Smooth muscle cell (in vitro differentiated cells): Measurements from ENCODE around the gene INPP5A. TPM values are rescaled to one million over a fixed set of nuclear protein-coding genes. Genes with fewer than 3 reads are reported as not detected.

ENCODE experiments used
- DNase-seq: peaks from one replicate; lab custom pipeline; 2025; ENCODE audit not compliant: unreplicated experiment; lab: John Stamatoyannopoulos, UW
- H2AFZ ChIP-seq: fragments of 200-600 bp; sonication (generic); 2 replicates; pipeline ENCODE4 v1.6.0; 2016; ENCODE audit warnings: antibody characterized with exemption, low read depth, mild to moderate bottlenecking
- H3F3A ChIP-seq: fragments of 200-600 bp; sonication (generic); 2 replicates; pipeline ENCODE4 v1.6.0; 2017; ENCODE audit warnings: antibody characterized with exemption, low read depth
- H3K27ac ChIP-seq: fragments of 200-600 bp; sonication (generic); 2 replicates; pipeline ENCODE4 v1.5.1; 2016; ENCODE audit warnings: low read depth, mild to moderate bottlenecking
- H3K27me3 ChIP-seq: fragments of 200-600 bp; sonication (generic); 2 replicates; pipeline ENCODE4 v1.6.1; 2016; ENCODE audit warnings: low read depth, mild to moderate bottlenecking
- H3K36me3 ChIP-seq: fragments of 200-600 bp; sonication (generic); 2 replicates; pipeline ENCODE4 v1.5.1; 2016; ENCODE audit warnings: low read depth
- H3K4me1 ChIP-seq: fragments of 200-600 bp; sonication (generic); 2 replicates; pipeline ENCODE4 v1.5.1; 2016; ENCODE audit warnings: low read depth
- H3K4me2 ChIP-seq: fragments of 200-600 bp; sonication (generic); 2 replicates; pipeline ENCODE4 v1.6.0; 2016; ENCODE audit warnings: mild to moderate bottlenecking
- H3K4me3 ChIP-seq: fragments of 200-600 bp; sonication (generic); 2 replicates; pipeline ENCODE4 v1.5.1; 2016; ENCODE audit warnings: mild to moderate bottlenecking
- H3K79me2 ChIP-seq: fragments of 200-600 bp; sonication (generic); 2 replicates; pipeline ENCODE4 v1.6.0; 2016; ENCODE audit warnings: low read depth, mild to moderate bottlenecking
- H3K9ac ChIP-seq: fragments of 200-600 bp; sonication (generic); 2 replicates; pipeline ENCODE4 v1.6.0; 2016; ENCODE audit warnings: low read depth
- H3K9me3 ChIP-seq: fragments of 200-600 bp; sonication (generic); replicated peaks from 2 replicates; pipeline ENCODE4 v1.5.1; 2016; ENCODE audit warnings: low read depth
- H4K20me1 ChIP-seq: fragments of 200-600 bp; sonication (generic); 2 replicates; pipeline ENCODE4 v1.6.0; 2016; ENCODE audit warnings: low read depth
- WGBS: methylation state at CpG from one replicate; pipeline ENCODE4 v1.1.7; 2016; ENCODE audit warnings: low lambda C conversion rate; 5-methylcytosine and 5-hydroxymethylcytosine counted together
- polyA plus RNA-seq: library from polyadenylated mRNA; unstranded; fragments of >200 nt; fragmentation: Nextera tagmentation; extraction: Ambion mirVana; gene quantifications from 2 replicates; pipeline ENCODE4 v1.2.1, GENCODE V29; 2016
- total RNA-seq: library from RNA; depleted of rRNA; stranded (reverse); fragments of >200 nt; gene quantifications from 2 replicates; pipeline ENCODE4 v1.2.3, GENCODE V29; 2014
- TF ChIP-seq, protein P1 (sequence below): fragments of 200-600 bp; sonication (generic); IDR thresholded peaks from 2 replicates; pipeline ENCODE4 v1.5.1; 2017; ENCODE audit warnings: borderline replicate concordance, mild to moderate bottlenecking, antibody characterized with exemption; ENCODE audit not compliant: insufficient read depth, poor library complexity, severe bottlenecking

Gene INPP5A
- total and polyA plus RNA-seq, 2 experiments from 2014 or later: 48.0 to 55.9 TPM

DNA sequence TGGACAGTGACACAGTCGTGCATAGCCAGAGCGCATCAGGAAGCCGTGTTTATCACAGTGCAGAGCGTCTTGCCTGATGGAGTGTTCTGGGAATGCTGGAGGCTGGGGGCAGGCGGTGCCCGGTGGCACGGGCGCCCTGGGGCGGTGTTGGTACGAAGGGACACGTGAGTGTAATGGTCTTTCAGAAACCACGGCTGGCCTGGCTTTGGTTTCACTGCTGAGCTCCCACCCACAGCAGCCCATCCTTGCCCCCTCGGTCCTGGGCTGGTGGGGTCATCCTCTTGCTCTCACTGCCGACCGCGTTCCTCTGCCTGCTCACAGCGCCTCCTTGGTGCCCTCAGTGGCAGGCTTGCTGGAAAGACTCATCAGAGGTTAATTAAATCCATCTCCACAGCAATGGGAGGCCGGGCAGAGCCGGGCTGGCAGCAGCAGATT is 197.8 kb downstream of the INPP5A start:
- Histone ChIP-seq H3K27ac (no peak overlapping the region), H3K4me3 (no peak overlapping the region), H3K4me1 (no peaks in the 10 kb centered on the region), H3F3A (no peaks in the 10 kb centered on the region), H3K9ac (no peak overlapping the region), H4K20me1 (peaks cover 12% of the 10 kb centered on the region), H3K9me3 (no peaks in the 10 kb centered on the region), H3K36me3 (no peaks in the 10 kb centered on the region), H2AFZ (no peak overlapping the region), H3K4me2 (no peak overlapping the region), H3K27me3 (no peaks in the 10 kb centered on the region), H3K79me2 (no peaks in the 10 kb centered on the region)
- 96% methylated on average over 19 of the region's 19 CpGs for WGBS
- TF ChIP-seq, protein P1, sequence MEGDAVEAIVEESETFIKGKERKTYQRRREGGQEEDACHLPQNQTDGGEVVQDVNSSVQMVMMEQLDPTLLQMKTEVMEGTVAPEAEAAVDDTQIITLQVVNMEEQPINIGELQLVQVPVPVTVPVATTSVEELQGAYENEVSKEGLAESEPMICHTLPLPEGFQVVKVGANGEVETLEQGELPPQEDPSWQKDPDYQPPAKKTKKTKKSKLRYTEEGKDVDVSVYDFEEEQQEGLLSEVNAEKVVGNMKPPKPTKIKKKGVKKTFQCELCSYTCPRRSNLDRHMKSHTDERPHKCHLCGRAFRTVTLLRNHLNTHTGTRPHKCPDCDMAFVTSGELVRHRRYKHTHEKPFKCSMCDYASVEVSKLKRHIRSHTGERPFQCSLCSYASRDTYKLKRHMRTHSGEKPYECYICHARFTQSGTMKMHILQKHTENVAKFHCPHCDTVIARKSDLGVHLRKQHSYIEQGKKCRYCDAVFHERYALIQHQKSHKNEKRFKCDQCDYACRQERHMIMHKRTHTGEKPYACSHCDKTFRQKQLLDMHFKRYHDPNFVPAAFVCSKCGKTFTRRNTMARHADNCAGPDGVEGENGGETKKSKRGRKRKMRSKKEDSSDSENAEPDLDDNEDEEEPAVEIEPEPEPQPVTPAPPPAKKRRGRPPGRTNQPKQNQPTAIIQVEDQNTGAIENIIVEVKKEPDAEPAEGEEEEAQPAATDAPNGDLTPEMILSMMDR: no peak
- no peak for DNase-seq

DNA sequence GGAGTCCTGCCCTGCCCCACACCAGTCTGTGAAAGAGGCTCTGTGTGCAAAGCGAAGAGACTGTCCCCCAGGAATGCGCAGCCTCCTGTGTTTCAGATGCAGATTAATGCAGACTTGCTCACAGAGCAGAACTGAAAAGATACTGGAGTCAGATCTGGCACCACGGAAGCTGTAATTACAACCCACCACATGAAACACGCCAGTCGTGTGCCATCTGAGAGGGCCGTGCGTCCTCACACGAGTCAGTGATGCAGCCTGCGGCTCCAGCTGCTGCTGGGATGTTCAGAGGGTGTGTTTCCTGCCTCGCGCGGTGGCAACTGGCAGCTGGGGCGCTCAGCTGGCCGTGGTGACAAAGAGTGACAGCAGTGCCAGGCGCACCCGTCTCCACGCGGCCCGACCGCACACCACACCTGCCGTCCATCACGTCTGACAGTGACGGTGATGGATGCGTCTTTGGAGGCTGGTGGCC is 198.4 kb downstream of the INPP5A start:
- TF ChIP-seq, protein P1: no peak
- DNase-seq: no peak
- H2AFZ ChIP-seq: no peak overlapping the region
- H3K36me3 ChIP-seq: no peaks in the 10 kb centered on the region
- H3K9ac ChIP-seq: no peak overlapping the region
- peaks cover 12% of the 10 kb centered on the region for H4K20me1 ChIP-seq
- no peak overlapping the region for H3K4me2 ChIP-seq
- H3K79me2 ChIP-seq: no peaks in the 10 kb centered on the region
- no peaks in the 10 kb centered on the region for H3F3A ChIP-seq
- H3K9me3 ChIP-seq: no peaks in the 10 kb centered on the region
- H3K4me3 ChIP-seq: no peak overlapping the region
- H3K4me1 ChIP-seq: no peaks in the 10 kb centered on the region
- no peaks in the 10 kb centered on the region for H3K27me3 ChIP-seq
- no peak overlapping the region for H3K27ac ChIP-seq
- WGBS: 96% methylated on average over 24 of the region's 24 CpGs

DNA sequence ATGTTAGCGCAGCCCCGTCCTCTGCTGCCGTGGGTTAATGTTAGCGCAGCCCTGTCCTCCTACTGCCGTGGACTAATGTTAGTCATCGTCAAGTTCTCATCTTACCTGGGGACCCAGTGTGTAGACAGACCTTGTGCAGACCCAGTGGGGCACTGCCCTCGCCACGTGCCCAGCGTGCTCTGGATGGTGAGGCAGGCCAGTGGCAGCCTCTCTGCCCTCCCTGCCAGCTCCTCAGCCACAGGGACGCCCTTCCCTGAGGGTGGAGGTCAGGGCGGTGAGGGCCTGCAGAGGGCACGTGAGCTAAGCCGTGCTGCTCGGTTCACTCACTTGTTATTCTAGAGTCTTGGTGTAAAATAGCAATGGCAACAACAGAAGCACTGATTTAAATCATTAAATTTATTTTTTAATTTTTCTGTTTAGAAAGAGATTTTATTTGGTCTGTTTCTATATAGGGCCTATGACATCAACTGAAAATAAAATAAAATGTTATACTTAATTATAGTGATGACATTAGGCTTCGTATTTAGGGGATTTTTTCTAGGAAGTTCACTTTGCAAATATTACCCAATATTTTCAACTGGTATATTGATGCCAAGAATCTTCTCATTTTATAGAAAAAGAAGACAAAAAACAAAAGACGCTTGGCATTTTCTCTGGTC is 199.9 kb downstream of the INPP5A start:
- Histone ChIP-seq H3K27me3 (no peaks in the 10 kb centered on the region), H3K4me1 (peaks cover 3% of the 10 kb centered on the region), H3K9me3 (no peaks in the 10 kb centered on the region), H3K79me2 (no peaks in the 10 kb centered on the region), H3K27ac (no peak overlapping the region), H3F3A (no peaks in the 10 kb centered on the region), H3K36me3 (no peaks in the 10 kb centered on the region), H2AFZ (no peak overlapping the region), H3K4me3 (no peak overlapping the region), H3K9ac (no peak overlapping the region), H3K4me2 (no peak overlapping the region), H4K20me1 (peaks cover 16% of the 10 kb centered on the region)
- WGBS: 96% methylated on average over 16 of the region's 16 CpGs
- DNase-seq: no peak
- TF ChIP-seq, protein P1: no peak
